KMS-11 (cell line): Measurements from ENCODE around the gene PRKCH.

ENCODE experiments used
- H2AFZ ChIP-seq: fragments of 200-600 bp; sonication (generic); 2 replicates; pipeline ENCODE4 v1.6.1; 2016; ENCODE audit warnings: antibody characterized with exemption, mixed run types, low read depth
- H3K27ac ChIP-seq: fragments of 200-600 bp; sonication (generic); 2 replicates; pipeline ENCODE4 v1.6.1; 2016; ENCODE audit warnings: mild to moderate bottlenecking, mixed run types
- H3K27me3 ChIP-seq: fragments of 200-600 bp; sonication (generic); 2 replicates; pipeline ENCODE4 v1.6.1; 2017; ENCODE audit warnings: mild to moderate bottlenecking, low read depth, mixed run types, moderate library complexity; ENCODE audit not compliant: insufficient read depth
- H3K36me3 ChIP-seq: fragments of 200-600 bp; sonication (generic); 2 replicates; pipeline ENCODE4 v1.6.1; 2017; ENCODE audit warnings: mild to moderate bottlenecking, mixed run types; ENCODE audit not compliant: insufficient read depth
- H3K4me1 ChIP-seq: fragments of 200-600 bp; sonication (generic); 2 replicates; pipeline ENCODE4 v1.6.1; 2016; ENCODE audit warnings: mild to moderate bottlenecking, low read depth, mixed run types; ENCODE audit not compliant: poor library complexity, severe bottlenecking
- H3K4me2 ChIP-seq: fragments of 200-600 bp; sonication (generic); 2 replicates; pipeline ENCODE4 v1.7.0; 2016; ENCODE audit warnings: mild to moderate bottlenecking, mixed run types
- H3K4me3 ChIP-seq: fragments of 200-600 bp; sonication (generic); IDR thresholded peaks from 2 replicates; pipeline ENCODE4 v1.6.1; 2017; ENCODE audit warnings: low read depth, low read length, mixed read lengths; ENCODE audit not compliant: insufficient read depth
- H3K79me2 ChIP-seq: fragments of 200-600 bp; sonication (generic); 2 replicates; pipeline ENCODE4 v1.6.1; 2016; ENCODE audit warnings: low read depth, mixed run types; ENCODE audit not compliant: insufficient read depth
- H3K9ac ChIP-seq: fragments of 200-600 bp; sonication (generic); 2 replicates; pipeline ENCODE4 v1.6.1; 2016; ENCODE audit warnings: mild to moderate bottlenecking, mixed run types
- H4K20me1 ChIP-seq: fragments of 200-600 bp; sonication (generic); 2 replicates; pipeline ENCODE4 v1.6.1; 2016; ENCODE audit warnings: mild to moderate bottlenecking, mixed run types; ENCODE audit not compliant: insufficient read depth
- CTCF ChIP-seq: fragments of 200-600 bp; sonication (generic); conservative IDR thresholded peaks from 2 replicates; pipeline ENCODE4 v1.6.1; 2017; ENCODE audit warnings: low read depth, mild to moderate bottlenecking, antibody characterized with exemption, low read length, moderate library complexity, mixed read lengths

PRKCH gene

DNA sequence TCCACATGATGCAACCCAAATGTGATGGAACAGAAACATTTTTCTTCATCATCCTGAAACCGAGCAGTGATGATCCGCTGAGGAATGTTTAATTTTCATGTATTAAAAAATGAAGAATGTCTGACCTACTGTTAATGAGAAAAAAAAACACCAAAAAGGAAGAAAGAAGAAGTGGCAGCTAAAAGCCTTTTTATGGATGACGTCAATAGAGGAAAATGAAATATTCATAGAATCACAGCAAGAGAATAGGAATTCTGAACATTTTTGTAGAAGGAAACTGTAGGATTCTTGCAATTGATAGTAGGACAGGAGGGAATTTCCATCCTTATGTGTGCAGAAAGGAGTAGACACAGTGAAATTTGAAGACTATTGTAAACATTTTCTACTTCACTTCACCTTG lies 112.9 kb downstream of the PRKCH start:
- H3K27ac ChIP-seq: no peak overlapping the region
- TF ChIP-seq CTCF: no peak
- H3K4me1 ChIP-seq: no peaks in the 10 kb centered on the region
- no peak overlapping the region for H2AFZ ChIP-seq
- H3K36me3 ChIP-seq: no peaks in the 10 kb centered on the region
- H3K4me3 ChIP-seq: no peak overlapping the region
- no peaks in the 10 kb centered on the region for H3K27me3 ChIP-seq
- no peaks in the 10 kb centered on the region for H3K79me2 ChIP-seq
- H3K4me2 ChIP-seq: no peak overlapping the region
- H4K20me1 ChIP-seq: no peaks in the 10 kb centered on the region
- no peak overlapping the region for H3K9ac ChIP-seq

GRCh38 chr14:61435563-61436337 lies 114.4 kb downstream of the PRKCH start:
- no peak overlapping the region for H3K27ac ChIP-seq
- H3K36me3 ChIP-seq: no peaks in the 10 kb centered on the region
- H4K20me1 ChIP-seq: no peaks in the 10 kb centered on the region
- TF ChIP-seq CTCF: no peak
- no peak overlapping the region for H3K4me2 ChIP-seq
- H3K4me3 ChIP-seq: no peak overlapping the region
- H2AFZ ChIP-seq: no peak overlapping the region
- no peaks in the 10 kb centered on the region for H3K79me2 ChIP-seq
- no peak overlapping the region for H3K9ac ChIP-seq
- H3K27me3 ChIP-seq: no peaks in the 10 kb centered on the region
- H3K4me1 ChIP-seq: no peaks in the 10 kb centered on the region

GRCh38 chr14:61437381-61437780 lies 116.0 kb downstream of the PRKCH start:
- Histone ChIP-seq H3K9ac (no peak overlapping the region), H3K27me3 (no peaks in the 10 kb centered on the region), H2AFZ (no peak overlapping the region), H3K79me2 (no peaks in the 10 kb centered on the region), H3K4me3 (no peak overlapping the region), H3K36me3 (no peaks in the 10 kb centered on the region), H3K4me2 (no peak overlapping the region), H4K20me1 (no peaks in the 10 kb centered on the region), H3K27ac (no peak overlapping the region), H3K4me1 (no peaks in the 10 kb centered on the region)
- TF ChIP-seq CTCF: no peak

DNA sequence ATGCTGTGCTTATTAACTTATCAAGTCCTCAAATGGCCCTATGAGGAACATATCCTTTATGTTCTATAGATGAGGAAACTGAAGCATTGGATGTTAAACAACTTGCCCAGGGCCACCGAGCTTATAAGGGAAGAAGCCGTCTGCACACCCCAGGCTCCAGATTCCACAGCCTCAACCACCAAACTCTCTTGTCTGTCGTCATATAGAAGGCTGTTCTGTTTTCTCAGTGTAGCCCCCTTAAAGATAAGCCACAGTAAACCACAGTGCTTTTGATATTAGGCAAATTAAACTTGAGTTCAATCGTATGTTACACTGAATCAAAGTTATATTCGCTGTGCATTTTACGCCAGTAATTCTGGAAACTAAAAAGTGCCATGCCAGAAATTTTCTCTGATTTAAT lies 116.7 kb downstream of the PRKCH start:
- no peaks in the 10 kb centered on the region for H3K79me2 ChIP-seq
- no peak overlapping the region for H3K9ac ChIP-seq
- no peaks in the 10 kb centered on the region for H3K27me3 ChIP-seq
- no peak overlapping the region for H2AFZ ChIP-seq
- no peak overlapping the region for H3K4me3 ChIP-seq
- no peak overlapping the region for H3K27ac ChIP-seq
- H3K4me2 ChIP-seq: no peak overlapping the region
- H4K20me1 ChIP-seq: no peaks in the 10 kb centered on the region
- H3K4me1 ChIP-seq: no peaks in the 10 kb centered on the region
- H3K36me3 ChIP-seq: no peaks in the 10 kb centered on the region
- no peak for TF ChIP-seq CTCF
